Pons (tissue), 1 donor: Measurements from ENCODE around the gene UCP3.

Source experiments
- DNase-seq: peaks from one replicate; pipeline ENCODE4 v3.0.0-alpha.2; 2016; ENCODE audit warnings: low spot score

The UCP3 gene

GRCh38 chr11:74008373-74009229 is at the start of gene UCP3:
UCP3 (minus strand) TSS chr11:74009085; CDS start chr11:74007042, 2,043 bp downstream.
- DNase-seq = no peak

DNA sequence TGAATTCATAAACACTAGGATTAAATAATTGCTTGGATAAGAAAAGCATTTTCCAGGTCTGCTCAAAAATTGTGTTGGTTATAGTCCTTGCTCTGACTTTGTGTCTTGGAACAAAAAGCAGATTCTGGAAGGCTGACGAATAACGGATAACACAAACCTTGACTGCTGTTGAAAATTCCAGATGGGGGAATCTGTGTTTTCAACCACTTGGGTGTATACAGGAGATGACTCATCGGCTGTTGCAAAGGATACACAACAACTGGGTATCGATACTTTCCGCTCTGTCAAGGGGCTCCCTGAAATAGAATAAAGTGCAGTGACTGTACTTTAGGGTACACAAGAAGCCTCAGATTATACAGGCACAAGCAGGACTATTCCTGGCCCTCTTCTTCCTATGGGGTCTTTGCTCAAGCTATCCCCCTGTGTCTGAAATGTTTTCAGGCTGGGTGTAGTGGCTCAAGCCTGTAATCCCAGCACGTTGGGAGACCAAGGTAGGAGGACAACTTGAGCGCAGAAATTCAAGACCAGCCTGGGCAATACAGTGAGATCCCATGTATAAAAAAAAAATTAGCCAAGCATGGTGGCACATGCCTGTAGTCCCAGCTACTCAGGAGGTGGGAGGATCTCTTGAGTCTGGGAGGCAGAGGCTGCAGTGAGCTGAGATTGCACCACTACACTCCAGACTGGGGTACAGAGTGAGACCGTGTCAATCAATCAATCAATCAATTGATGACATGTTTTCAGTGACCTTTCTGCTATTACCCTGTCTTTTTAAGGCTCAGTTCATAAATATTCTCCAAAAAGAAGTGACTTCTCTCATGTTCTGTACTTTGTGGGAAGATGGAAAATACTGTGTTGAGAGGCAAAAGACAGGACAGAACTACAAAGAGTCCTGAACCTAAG is 48.6 kb upstream of the UCP3 start:
- no peak for DNase-seq

GRCh38 chr11:74055938-74056337 is 47.1 kb upstream of the UCP3 start:
- no peak for DNase-seq

DNA sequence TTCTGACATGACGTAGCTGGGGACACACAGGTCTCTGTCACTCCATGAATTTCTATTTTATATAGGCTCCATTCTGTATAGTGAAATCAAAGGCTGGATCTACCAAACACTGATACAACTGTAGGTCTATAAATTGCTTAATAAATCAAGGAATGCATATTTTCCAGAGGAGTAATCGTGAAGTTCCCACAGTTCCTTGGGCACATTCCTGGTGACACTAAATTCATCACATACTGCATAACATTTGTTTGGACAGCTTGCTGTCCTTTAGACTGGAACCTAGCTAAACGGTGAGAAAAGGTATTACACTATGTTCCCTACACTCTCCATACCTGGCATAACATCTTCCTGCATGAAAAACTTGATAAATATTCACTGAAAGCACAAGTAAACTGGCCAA is 41.6 kb upstream of the UCP3 start:
- no peak for DNase-seq

- DNase-seq = no peak
Observed at GRCh38 chr11:74048993-74049392, 40.1 kb upstream of the UCP3 start.

GRCh38 chr11:74044538-74044937 is 35.7 kb upstream of the UCP3 start:
- DNase-seq = no peak

GRCh38 chr11:74043450-74043849 is 34.6 kb upstream of the UCP3 start:
- DNase-seq = no peak

- no peak for DNase-seq
Observed at GRCh38 chr11:74037309-74037708, 28.4 kb upstream of the UCP3 start.

GRCh38 chr11:74035264-74035663 is 26.4 kb upstream of the UCP3 start:
- DNase-seq = no peak

GRCh38 chr11:74033046-74033445 is 24.2 kb upstream of the UCP3 start:
- DNase-seq = no peak

DNA sequence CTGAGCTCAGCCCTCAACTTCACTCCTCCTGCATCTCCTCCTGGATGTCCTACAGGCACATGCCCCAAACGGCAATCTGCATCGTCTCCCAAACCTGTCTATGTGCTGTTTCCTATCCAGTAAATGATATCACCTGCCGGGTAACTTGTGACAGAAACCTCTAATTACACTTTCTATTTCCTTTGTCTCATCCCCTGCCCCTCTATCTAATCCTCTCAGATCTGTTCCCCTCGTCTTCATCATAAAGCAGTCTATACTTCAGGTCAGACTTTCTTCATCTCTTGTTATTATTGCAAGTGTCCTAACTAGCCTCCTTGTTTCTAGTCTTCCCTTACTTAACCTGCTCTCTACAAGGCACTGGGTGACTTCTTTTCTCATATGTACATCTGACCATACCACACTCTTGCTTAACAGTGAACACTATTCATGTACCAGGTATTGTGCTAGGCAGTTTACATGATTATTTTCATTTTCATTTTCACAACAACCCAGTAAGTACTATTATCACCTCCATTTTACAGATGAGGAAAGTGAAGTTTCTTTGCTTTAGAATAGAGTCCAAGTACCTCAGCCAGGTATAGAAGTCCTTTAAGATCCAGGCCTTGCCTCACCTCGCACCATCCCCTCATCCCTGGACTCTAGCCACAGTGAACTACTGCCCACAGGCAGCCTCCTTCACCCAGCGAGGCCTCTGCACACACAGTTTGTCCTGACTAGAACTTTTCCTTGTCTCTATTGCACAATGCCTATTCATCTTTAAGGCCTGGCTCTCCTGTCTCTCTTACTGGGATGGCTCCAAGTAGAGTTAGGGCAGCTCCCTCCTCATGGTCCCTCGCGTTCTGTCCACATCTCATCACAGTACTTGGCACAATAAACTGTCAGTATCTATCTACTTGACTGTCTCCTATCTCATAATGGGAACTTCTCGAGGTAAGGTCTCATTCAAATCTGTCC is 22.1 kb upstream of the UCP3 start:
- no peak for DNase-seq

- peak; percentile 11 for DNase-seq
Observed at GRCh38 chr11:74025467-74026166, 16.7 kb upstream of the UCP3 start.

DNA sequence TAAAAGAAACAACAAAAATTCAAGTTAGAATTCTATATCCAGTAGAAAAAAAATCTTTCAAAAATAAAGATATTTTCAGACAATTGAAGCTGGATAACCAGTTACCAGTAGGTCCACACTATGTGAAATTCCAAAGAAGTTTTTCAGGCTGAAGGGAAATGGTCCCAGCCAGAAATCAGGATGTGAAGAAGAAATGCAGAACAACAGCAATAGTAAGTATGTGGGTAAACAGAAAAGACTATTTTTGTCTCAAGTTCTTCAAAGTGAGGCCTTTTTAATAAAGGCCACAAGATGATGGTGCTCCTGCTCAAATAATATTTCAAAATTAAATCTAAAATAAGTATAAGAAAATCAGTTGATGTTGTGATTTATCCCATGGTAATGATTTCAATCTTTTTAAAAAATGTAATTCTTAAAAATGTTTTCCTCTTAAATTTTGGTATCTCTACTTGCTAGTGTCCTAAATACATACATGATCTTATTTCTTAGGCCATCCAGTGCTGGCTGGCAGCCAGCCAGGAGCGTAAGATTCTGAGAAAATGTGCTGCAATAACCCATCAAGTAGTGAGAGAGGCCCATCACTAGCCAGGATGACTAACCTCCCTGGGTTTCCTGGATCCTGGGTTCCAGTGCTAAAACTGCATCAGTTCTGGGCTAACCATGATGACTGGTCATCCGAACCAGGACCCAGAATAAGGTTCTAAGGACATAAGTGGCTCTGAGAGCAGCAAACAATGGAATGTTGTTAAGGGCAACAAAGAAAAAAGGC is 15.6 kb upstream of the UCP3 start:
- DNase-seq = no peak

DNA sequence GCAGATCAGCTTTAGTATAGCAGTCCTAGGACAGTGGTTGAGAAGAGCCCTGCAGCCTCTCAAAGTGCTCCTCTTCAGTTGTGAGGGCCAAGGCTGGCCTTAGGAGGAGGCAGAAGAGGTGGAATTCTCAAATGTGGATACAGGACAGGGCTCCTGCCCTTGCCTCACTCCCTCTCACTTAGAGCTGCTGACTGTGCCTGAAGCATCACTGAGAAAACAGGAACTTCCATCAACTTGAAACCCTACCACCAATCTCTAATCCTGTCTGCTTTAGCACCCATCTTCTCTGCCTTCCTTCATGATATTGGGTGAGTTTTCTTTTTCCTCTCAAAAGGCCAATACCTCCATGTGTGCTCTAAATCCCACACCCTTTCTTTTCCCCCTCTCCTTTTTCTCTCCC is 14.4 kb upstream of the UCP3 start:
- peak; percentile 47 for DNase-seq

- DNase-seq = peak; percentile 54
Observed at GRCh38 chr11:74022546-74022945, 13.7 kb upstream of the UCP3 start.

GRCh38 chr11:74021998-74022397 is 13.1 kb upstream of the UCP3 start:
- DNase-seq = no peak

DNA sequence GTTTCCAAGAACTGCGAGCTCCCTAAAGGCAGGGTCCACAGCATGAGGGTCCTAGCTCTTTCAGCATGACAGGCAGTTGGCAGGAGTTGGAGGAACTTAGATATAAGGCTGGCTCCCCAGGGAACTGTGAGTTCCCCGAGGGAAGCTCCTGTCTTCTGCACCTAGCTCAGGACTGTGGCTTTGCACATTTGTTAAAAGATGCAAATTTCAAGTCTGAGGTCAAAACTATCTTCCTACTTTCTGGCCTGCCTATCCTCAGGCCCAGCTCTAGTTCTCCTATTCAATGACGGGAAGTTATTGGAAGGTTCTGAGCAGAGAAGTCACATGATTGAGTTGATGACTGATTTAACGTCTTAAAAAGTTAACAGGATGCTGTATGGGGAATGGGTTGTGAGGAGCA is 11.7 kb upstream of the UCP3 start:
- peak; percentile 64 for DNase-seq

- DNase-seq = no peak
Observed at GRCh38 chr11:74019860-74020259, 11.0 kb upstream of the UCP3 start.

- no peak for DNase-seq
Observed at GRCh38 chr11:74019104-74019738, 10.3 kb upstream of the UCP3 start.
